Measurements from ENCODE around the gene LRRC7.

Gene LRRC7

DNA sequence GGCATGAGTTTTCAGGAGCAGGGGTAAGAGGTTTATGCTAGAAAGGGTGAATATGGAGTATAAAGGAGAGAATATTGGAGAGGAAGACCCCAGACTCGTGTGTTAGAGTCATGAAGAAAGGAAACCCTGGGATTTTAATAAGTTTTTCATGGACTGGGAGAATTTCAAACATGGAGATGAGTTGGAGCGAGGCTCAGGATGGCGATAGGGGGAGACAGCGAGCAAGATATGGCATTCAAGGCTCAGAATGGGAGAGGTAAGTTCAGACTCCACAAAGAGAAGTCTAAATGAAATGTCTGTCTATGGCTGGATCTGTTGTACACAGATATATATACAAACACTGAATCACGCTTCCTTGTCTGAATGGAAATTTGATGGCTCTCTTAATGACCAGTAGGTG lies 545.1 kb downstream of the LRRC7 start:
- DNase-seq, result no peak

GRCh38 chr1:70115315-70115714 lies 547.6 kb downstream of the LRRC7 start:
- no peak for DNase-seq

GRCh38 chr1:70117046-70117445 lies 549.3 kb downstream of the LRRC7 start:
- no peak for DNase-seq

DNA sequence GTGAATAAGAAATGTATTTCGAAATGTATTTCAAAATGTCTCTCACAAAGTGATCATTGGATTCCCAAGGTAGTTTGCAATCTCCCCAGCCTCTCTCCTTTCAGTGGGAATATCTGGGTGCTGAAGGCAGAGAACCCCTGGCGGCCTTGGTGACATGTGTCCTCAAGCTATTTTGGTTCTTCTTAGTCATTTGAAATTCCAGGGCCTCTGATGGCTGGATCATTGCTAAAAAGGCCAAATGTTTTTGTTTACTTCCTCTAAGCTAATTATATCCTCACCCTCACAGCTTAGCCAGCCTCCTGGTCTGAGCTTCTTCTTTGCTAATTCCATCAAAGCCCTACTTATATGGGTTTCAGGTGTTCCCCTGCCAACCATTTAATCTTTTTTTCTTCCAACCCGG lies 566.4 kb downstream of the LRRC7 start:
- DNase-seq, result no peak

DNA sequence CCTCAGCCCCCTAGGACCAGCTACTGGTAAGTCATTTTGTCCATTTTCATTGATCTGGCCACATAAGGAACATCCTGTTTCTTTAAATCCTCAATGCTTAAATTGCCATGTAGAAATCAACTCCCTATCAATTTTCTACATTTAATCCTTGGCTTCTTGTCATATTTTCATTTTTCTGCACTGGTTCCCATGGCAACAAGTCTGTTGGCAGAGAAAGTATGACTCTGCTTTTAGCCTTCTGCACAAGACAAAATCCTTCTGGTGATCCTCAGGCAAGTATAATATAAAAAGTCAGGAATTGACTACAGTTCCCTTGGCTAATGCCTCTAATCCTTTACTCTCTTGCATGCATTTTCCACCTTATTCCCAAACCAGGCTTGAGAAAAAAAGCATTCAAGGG lies 572.6 kb downstream of the LRRC7 start:
- no peak for DNase-seq

DNA sequence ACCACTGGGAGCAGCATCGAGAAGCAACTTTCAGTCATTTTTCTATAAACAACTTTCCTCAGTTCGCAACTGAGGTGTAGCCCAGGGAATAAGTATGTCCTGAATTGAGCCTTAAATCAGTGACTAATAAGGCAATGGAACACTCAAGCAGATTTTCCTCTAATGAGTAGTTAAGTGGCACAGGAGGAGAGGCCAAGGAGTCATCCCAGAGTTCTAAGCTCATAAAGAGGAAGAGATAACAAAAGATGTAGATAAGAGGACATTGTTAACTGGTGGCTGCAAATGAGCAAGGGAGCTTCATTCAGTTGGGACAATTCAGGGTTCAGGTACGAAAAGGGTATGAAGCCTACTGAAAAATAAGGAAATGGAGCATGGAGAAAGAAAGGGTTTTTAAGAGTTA lies 573.2 kb downstream of the LRRC7 start:
- DNase-seq, result no peak

- DNase-seq, result no peak
These were observed 574.4 kb downstream of the LRRC7 start for GRCh38 chr1:70142075-70142474.

- no peak for DNase-seq
These were observed 575.4 kb downstream of the LRRC7 start for GRCh38 chr1:70143048-70143659.

GRCh38 chr1:70146488-70146887 lies 578.8 kb downstream of the LRRC7 start:
- DNase-seq, result no peak

GRCh38 chr1:70150444-70150843 lies 582.7 kb downstream of the LRRC7 start:
- DNase-seq, result no peak

DNA sequence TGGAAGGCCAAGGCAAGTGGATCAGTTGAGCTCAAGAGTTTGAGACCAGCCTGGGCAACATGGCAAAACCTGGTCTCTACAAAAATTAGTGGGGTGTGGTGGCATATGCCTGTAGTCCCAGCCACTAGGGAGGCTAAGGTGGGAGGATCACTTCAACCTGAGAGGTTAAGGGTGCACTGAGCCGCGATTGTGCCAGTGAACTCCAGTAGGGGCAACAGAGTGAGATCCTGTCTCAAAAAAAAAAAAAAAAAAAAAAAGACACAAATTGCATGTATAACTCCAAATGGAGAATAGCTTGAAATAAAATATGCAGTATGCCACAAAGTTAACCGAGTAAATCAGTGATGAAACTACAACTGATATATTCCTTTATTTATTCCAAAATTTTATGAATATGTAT lies 586.0 kb downstream of the LRRC7 start:
- no peak for DNase-seq

- DNase-seq, result no peak
These were observed 588.9 kb downstream of the LRRC7 start for GRCh38 chr1:70156529-70157120.

DNA sequence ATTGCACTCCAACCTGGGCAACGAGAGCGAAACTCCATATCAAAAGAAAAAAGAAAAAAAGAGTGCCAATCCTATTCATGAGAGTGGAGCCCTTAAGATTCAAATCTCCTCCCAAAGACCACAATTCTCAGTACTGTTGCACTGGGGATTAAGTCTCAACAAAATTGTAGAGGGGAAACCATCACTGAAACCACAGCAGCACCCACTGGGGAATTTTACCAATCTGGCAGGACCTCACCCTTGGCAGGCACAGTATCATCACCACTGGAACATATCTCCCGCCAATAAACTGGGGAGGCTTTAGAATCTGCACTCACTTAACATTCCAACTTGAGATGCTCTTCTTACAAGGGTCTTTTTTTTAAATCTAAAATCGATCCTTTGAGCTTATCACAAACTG lies 596.6 kb downstream of the LRRC7 start:
- DNase-seq, result no peak

- no peak for DNase-seq
These were observed 600.6 kb downstream of the LRRC7 start for GRCh38 chr1:70168283-70168682.

GRCh38 chr1:70169018-70169839 lies 601.5 kb downstream of the LRRC7 start:
- DNase-seq, result no peak

GRCh38 chr1:70171512-70171911 lies 603.8 kb downstream of the LRRC7 start:
- DNase-seq, result no peak
